ENCODE results near the gene FAM13A.

The FAM13A gene

DNA sequence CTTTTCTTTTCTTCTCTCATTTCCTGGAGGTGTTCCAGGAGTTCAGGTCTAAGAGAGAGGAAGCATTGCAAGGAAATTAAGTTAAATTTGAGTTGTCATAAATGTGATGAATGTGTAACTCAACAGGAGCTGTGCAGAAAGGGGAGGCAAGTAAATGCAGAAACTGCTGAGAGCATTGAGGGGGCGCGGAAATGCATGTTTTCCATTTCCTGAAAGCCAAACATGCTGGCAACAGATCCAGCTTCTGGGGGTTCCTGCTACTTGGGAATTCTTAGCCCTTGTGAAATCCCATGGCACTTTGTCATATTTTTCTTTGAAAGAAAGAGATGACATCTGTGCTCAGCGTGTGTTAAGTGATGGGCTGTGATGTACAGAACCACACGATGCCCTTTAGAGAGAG lies 325.6 kb downstream of the FAM13A start:
- Histone ChIP-seq H3K27me3 (ENCODE audit: insufficient read depth, poor library complexity, severe bottlenecking) (no peaks in the 10 kb centered on the region), H3K9me3 (ENCODE audit: severe bottlenecking) (no peaks in the 10 kb centered on the region), H3K36me3 (ENCODE audit: low read depth) (peaks cover 19% of the 10 kb centered on the region), H3K4me3 (ENCODE audit: severe bottlenecking) (no peak overlapping the region), H3K27ac (ENCODE audit: poor library complexity, severe bottlenecking) (no peak overlapping the region), H3K4me1 (ENCODE audit: insufficient read depth, poor library complexity, severe bottlenecking) (no peaks in the 10 kb centered on the region)
- TF ChIP-seq, protein P1, sequence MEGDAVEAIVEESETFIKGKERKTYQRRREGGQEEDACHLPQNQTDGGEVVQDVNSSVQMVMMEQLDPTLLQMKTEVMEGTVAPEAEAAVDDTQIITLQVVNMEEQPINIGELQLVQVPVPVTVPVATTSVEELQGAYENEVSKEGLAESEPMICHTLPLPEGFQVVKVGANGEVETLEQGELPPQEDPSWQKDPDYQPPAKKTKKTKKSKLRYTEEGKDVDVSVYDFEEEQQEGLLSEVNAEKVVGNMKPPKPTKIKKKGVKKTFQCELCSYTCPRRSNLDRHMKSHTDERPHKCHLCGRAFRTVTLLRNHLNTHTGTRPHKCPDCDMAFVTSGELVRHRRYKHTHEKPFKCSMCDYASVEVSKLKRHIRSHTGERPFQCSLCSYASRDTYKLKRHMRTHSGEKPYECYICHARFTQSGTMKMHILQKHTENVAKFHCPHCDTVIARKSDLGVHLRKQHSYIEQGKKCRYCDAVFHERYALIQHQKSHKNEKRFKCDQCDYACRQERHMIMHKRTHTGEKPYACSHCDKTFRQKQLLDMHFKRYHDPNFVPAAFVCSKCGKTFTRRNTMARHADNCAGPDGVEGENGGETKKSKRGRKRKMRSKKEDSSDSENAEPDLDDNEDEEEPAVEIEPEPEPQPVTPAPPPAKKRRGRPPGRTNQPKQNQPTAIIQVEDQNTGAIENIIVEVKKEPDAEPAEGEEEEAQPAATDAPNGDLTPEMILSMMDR (IDR thresholded peaks at IDR 0.05; ENCODE audit: poor library complexity, severe bottlenecking), result no peak
- DNase-seq (ENCODE audit: low spot score) (no peak), ATAC-seq (ENCODE audit: low read depth) (no peak)

GRCh38 chr4:88730811-88731210 lies 326.2 kb downstream of the FAM13A start:
- TF ChIP-seq, protein P1 (IDR thresholded peaks at IDR 0.05; ENCODE audit: poor library complexity, severe bottlenecking), result no peak
- peaks cover 24% of the 10 kb centered on the region for H3K36me3 ChIP-seq (ENCODE audit: low read depth)
- no peaks in the 10 kb centered on the region for H3K4me1 ChIP-seq (ENCODE audit: insufficient read depth, poor library complexity, severe bottlenecking)
- H3K9me3 ChIP-seq (ENCODE audit: severe bottlenecking), result no peaks in the 10 kb centered on the region
- DNase-seq (ENCODE audit: low spot score), result no peak
- no peak for ATAC-seq (ENCODE audit: low read depth)
- no peaks in the 10 kb centered on the region for H3K27me3 ChIP-seq (ENCODE audit: insufficient read depth, poor library complexity, severe bottlenecking)
- no peak overlapping the region for H3K4me3 ChIP-seq (ENCODE audit: severe bottlenecking)
- H3K27ac ChIP-seq (ENCODE audit: poor library complexity, severe bottlenecking), result no peak overlapping the region

DNA sequence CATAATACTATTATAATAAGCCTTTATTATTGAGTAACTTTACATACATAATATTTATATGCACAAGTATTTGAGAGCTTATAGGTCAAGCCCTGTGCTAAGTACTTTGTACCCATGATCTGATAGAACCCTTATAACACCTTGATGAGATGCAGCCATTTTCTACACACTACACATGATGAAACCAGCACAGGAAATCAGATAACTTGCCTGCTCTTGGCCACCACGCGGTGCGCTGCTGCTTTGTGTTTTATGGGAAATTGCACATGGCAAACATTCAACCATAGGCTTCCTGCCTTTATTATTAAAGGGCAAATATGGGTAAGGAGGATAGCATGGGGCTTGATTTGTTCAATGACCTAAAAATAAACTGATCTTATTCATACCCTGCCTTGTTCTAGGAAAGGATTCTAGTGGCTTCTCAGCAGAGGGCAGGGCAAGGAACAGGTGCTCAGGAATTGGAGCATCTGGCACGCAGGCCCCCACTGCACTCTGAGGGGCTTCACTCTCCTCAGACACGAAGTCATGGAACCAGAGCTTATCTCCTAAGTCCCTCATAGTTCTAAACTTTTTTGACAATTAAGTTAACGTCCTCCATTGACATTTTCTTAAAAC lies 327.7 kb downstream of the FAM13A start:
- ATAC-seq (ENCODE audit: low read depth), result no peak

GRCh38 chr4:88728146-88728545 lies 328.8 kb downstream of the FAM13A start:
- TF ChIP-seq, protein P1 (IDR thresholded peaks at IDR 0.05; ENCODE audit: poor library complexity, severe bottlenecking), result no peak
- H3K4me3 ChIP-seq (ENCODE audit: severe bottlenecking), result no peak overlapping the region
- DNase-seq (ENCODE audit: low spot score) (no peak), ATAC-seq (ENCODE audit: low read depth) (no peak)
- no peaks in the 10 kb centered on the region for H3K4me1 ChIP-seq (ENCODE audit: insufficient read depth, poor library complexity, severe bottlenecking)
- no peak overlapping the region for H3K27ac ChIP-seq (ENCODE audit: poor library complexity, severe bottlenecking)
- H3K9me3 ChIP-seq (ENCODE audit: severe bottlenecking), result no peaks in the 10 kb centered on the region
- no peaks in the 10 kb centered on the region for H3K27me3 ChIP-seq (ENCODE audit: insufficient read depth, poor library complexity, severe bottlenecking)
- peaks cover 50% of the 10 kb centered on the region for H3K36me3 ChIP-seq (ENCODE audit: low read depth)

More for the DNA sequence above, 327.7 kb downstream of the FAM13A start:
- no peak for DNase-seq (ENCODE audit: low spot score)
- TF ChIP-seq, protein P1 (IDR thresholded peaks at IDR 0.05; ENCODE audit: poor library complexity, severe bottlenecking), result no peak
- Histone ChIP-seq H3K27ac (ENCODE audit: poor library complexity, severe bottlenecking) (no peak overlapping the region), H3K4me1 (ENCODE audit: insufficient read depth, poor library complexity, severe bottlenecking) (no peaks in the 10 kb centered on the region), H3K36me3 (ENCODE audit: low read depth) (peaks cover 39% of the 10 kb centered on the region), H3K4me3 (ENCODE audit: severe bottlenecking) (no peak overlapping the region), H3K9me3 (ENCODE audit: severe bottlenecking) (no peaks in the 10 kb centered on the region), H3K27me3 (ENCODE audit: insufficient read depth, poor library complexity, severe bottlenecking) (no peaks in the 10 kb centered on the region)

DNA sequence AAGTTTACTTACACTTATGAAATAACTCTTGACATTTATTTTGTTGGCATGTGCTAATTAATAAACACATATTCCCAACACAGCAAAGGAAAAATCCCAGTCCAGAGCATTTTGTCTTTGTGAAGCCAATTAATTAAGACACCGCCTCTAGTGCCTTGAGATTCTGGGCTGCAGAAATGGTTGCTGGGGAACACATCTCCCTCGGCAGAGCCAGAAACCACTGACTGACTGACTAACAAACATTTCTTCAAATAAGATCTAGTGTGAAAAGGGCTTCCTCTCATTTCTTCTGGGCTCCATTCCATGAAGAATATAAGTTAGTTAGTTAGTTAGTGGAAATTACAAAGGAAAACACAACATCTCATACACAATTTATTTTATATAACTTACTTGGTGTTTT lies 331.0 kb downstream of the FAM13A start:
- TF ChIP-seq, protein P1 (IDR thresholded peaks at IDR 0.05; ENCODE audit: poor library complexity, severe bottlenecking), result no peak
- DNase-seq (ENCODE audit: low spot score), result no peak
- Histone ChIP-seq H3K9me3 (ENCODE audit: severe bottlenecking) (no peaks in the 10 kb centered on the region), H3K4me1 (ENCODE audit: insufficient read depth, poor library complexity, severe bottlenecking) (no peaks in the 10 kb centered on the region), H3K27ac (ENCODE audit: poor library complexity, severe bottlenecking) (no peak overlapping the region), H3K27me3 (ENCODE audit: insufficient read depth, poor library complexity, severe bottlenecking) (no peaks in the 10 kb centered on the region), H3K4me3 (ENCODE audit: severe bottlenecking) (no peak overlapping the region), H3K36me3 (ENCODE audit: low read depth) (peaks cover 67% of the 10 kb centered on the region)
- no peak for ATAC-seq (ENCODE audit: low read depth)
